ENCODE measurements around the gene RNF207. TPM values are rescaled to one million over a fixed set of nuclear protein-coding genes. Genes with fewer than 3 reads are reported as not detected.

Gene RNF207
- total RNA-seq, 1 experiment from 2014 or later, result 6.4 TPM

GRCh38 chr1:6167391-6168303 is 38.3 kb upstream of the RNF207 start:
- POLR2A ChIA-PET (ENCODE audit: low non-redundant PET), result no interaction called here
- TF ChIP-seq CTCF (conservative IDR thresholded peaks at IDR 0.05; ENCODE audit: low read depth, low read length), result no peak
- TF ChIP-seq EZH2 (IDR thresholded peaks at IDR 0.05; ENCODE audit: borderline replicate concordance, low read depth, low read length, poor library complexity, severe bottlenecking), result no peak
- no peaks in the 10 kb centered on the region for H3K9me3 ChIP-seq (ENCODE audit: low read depth, low read length, poor library complexity, severe bottlenecking)
- no TSS peak for BruUV-seq (replicated peaks)
- H3K27ac ChIP-seq (ENCODE audit: low read depth, low read length, poor library complexity, severe bottlenecking), result no peak overlapping the region
- DNase-seq (ENCODE audit: low spot score), result no peak
- H3K4me1 ChIP-seq (ENCODE audit: insufficient read depth, low read length, poor library complexity, severe bottlenecking), result no peaks in the 10 kb centered on the region
- no peaks in the 10 kb centered on the region for H3K36me3 ChIP-seq (ENCODE audit: insufficient read depth, low read length, poor library complexity, severe bottlenecking)
- H3K4me3 ChIP-seq (ENCODE audit: low read depth, low read length, poor library complexity, severe bottlenecking), result no peak overlapping the region
- intact Hi-C loops (cut with micrococcal nuclease; ENCODE audit: unreplicated experiment), result no loop called here
- CTCF ChIA-PET, result no interaction called here
- peaks cover 64% of the 10 kb centered on the region for H3K27me3 ChIP-seq (replicated peaks; ENCODE audit: insufficient read depth, low read depth, low read length, poor library complexity)

- no TSS peak for BruUV-seq (replicated peaks)
- no peaks in the 10 kb centered on the region for H3K9me3 ChIP-seq (ENCODE audit: low read depth, low read length, poor library complexity, severe bottlenecking)
- TF ChIP-seq CTCF (conservative IDR thresholded peaks at IDR 0.05; ENCODE audit: low read depth, low read length), result no peak
- no peak for TF ChIP-seq EZH2 (IDR thresholded peaks at IDR 0.05; ENCODE audit: borderline replicate concordance, low read depth, low read length, poor library complexity, severe bottlenecking)
- H3K4me1 ChIP-seq (ENCODE audit: insufficient read depth, low read length, poor library complexity, severe bottlenecking), result no peaks in the 10 kb centered on the region
- no peak overlapping the region for H3K27ac ChIP-seq (ENCODE audit: low read depth, low read length, poor library complexity, severe bottlenecking)
- H3K27me3 ChIP-seq (replicated peaks; ENCODE audit: insufficient read depth, low read depth, low read length, poor library complexity), result peaks cover 51% of the 10 kb centered on the region
- intact Hi-C loops (cut with micrococcal nuclease; ENCODE audit: unreplicated experiment), result no loop called here
- no peaks in the 10 kb centered on the region for H3K36me3 ChIP-seq (ENCODE audit: insufficient read depth, low read length, poor library complexity, severe bottlenecking)
- DNase-seq (ENCODE audit: low spot score), result no peak
- H3K4me3 ChIP-seq (ENCODE audit: low read depth, low read length, poor library complexity, severe bottlenecking), result no peak overlapping the region
- ChIA-PET POLR2A (ENCODE audit: low non-redundant PET) (no interaction called here), CTCF (no interaction called here)
Measured at GRCh38 chr1:6168947-6169586, 36.9 kb upstream of the RNF207 start.

- Histone ChIP-seq H3K27ac (ENCODE audit: low read depth, low read length, poor library complexity, severe bottlenecking) (no peak overlapping the region), H3K27me3 (replicated peaks; ENCODE audit: insufficient read depth, low read depth, low read length, poor library complexity) (peaks cover 40% of the 10 kb centered on the region), H3K4me3 (ENCODE audit: low read depth, low read length, poor library complexity, severe bottlenecking) (no peak overlapping the region), H3K4me1 (ENCODE audit: insufficient read depth, low read length, poor library complexity, severe bottlenecking) (no peaks in the 10 kb centered on the region), H3K36me3 (ENCODE audit: insufficient read depth, low read length, poor library complexity, severe bottlenecking) (no peaks in the 10 kb centered on the region), H3K9me3 (ENCODE audit: low read depth, low read length, poor library complexity, severe bottlenecking) (no peaks in the 10 kb centered on the region)
- intact Hi-C loops (cut with micrococcal nuclease; ENCODE audit: unreplicated experiment), result no loop called here
- BruUV-seq (replicated peaks), result no TSS peak
- ChIA-PET POLR2A (ENCODE audit: low non-redundant PET) (no interaction called here), CTCF (no interaction called here)
- TF ChIP-seq CTCF (conservative IDR thresholded peaks at IDR 0.05; ENCODE audit: low read depth, low read length), result no peak
- no peak for TF ChIP-seq EZH2 (IDR thresholded peaks at IDR 0.05; ENCODE audit: borderline replicate concordance, low read depth, low read length, poor library complexity, severe bottlenecking)
- no peak for DNase-seq (ENCODE audit: low spot score)
Measured at GRCh38 chr1:6170116-6170741, 35.7 kb upstream of the RNF207 start.
